Right atrium auricular region (tissue), 2 donors: ENCODE data around the gene RTL3. TPM values are rescaled to one million over a fixed set of nuclear protein-coding genes. Genes with fewer than 3 reads are reported as not detected.

ENCODE experiments used
- DNase-seq: peaks from one replicate; pipeline ENCODE4 v3.0.0-alpha.2; 2019; ENCODE audit warnings: low spot score
- H3K27ac ChIP-seq, 2 donors: fragments of 200-600 bp; sonication (generic); 1 replicate in 1 of 2; 2 replicates in 1 of 2; pipeline ENCODE4 v1.5.1; 2016 to 2019
- H3K27me3 ChIP-seq, 2 donors: fragments of 200-600 bp; sonication (generic); one replicate each; pipeline versions ENCODE4 v1.5.1 to v1.6.0; 2017 to 2019
- H3K36me3 ChIP-seq: fragments of 200-600 bp; sonication (generic); one replicate; pipeline ENCODE4 v1.5.1; 2016
- H3K4me1 ChIP-seq, 2 donors: fragments of 200-600 bp; sonication (generic); one replicate each; pipeline versions ENCODE4 v1.5.1 to v1.6.0; 2017 to 2019
- H3K4me3 ChIP-seq, 2 donors: fragments of 200-600 bp; sonication (generic); 1 replicate in 1 of 2; 2 replicates in 1 of 2; pipeline ENCODE4 v1.5.1; 2017 to 2019; ENCODE audit warnings: mild to moderate bottlenecking in 1 of 2, moderate library complexity in 1 of 2
- H3K9me3 ChIP-seq, 2 donors: fragments of 200-600 bp; sonication (generic); one replicate each; pipeline ENCODE4 v1.5.1; 2019
- total RNA-seq, 2 donors: library from RNA; depleted of rRNA; stranded (reverse); fragments of >200 nt; gene quantifications; one replicate each; pipeline ENCODE4 v1.1.0, GENCODE V29; 2016
- TF ChIP-seq, protein P1 (sequence below), 2 donors: fragments of 200-600 bp; sonication (generic); IDR thresholded peaks; one replicate each; pipeline ENCODE4 v1.5.1; 2019; ENCODE audit warnings: antibody characterized with exemption in 2 of 2

Gene RTL3
- total RNA-seq, 2 donors from 2014 or later, result 0.30 to 0.55 TPM

DNA sequence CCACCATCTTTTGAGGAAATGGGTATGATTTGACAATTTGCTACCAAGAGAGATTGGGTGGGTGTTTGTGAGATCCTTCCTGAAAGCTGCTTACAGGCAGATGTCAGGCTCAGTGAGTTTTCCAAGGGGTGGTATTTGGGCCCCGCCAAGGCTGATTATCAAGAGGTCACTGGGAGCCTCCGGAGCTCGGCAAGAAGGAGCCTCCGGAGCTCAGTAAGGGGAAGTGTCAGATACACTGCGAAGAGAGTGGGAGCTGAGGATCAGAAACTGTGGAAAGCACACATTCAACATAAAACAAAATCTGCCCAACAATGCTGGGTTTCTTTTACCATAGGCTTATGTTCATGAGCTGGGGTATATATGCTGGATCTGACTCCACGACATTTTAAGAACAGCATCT lies 714 bp downstream of the RTL3 start:
- TF ChIP-seq, protein P1, sequence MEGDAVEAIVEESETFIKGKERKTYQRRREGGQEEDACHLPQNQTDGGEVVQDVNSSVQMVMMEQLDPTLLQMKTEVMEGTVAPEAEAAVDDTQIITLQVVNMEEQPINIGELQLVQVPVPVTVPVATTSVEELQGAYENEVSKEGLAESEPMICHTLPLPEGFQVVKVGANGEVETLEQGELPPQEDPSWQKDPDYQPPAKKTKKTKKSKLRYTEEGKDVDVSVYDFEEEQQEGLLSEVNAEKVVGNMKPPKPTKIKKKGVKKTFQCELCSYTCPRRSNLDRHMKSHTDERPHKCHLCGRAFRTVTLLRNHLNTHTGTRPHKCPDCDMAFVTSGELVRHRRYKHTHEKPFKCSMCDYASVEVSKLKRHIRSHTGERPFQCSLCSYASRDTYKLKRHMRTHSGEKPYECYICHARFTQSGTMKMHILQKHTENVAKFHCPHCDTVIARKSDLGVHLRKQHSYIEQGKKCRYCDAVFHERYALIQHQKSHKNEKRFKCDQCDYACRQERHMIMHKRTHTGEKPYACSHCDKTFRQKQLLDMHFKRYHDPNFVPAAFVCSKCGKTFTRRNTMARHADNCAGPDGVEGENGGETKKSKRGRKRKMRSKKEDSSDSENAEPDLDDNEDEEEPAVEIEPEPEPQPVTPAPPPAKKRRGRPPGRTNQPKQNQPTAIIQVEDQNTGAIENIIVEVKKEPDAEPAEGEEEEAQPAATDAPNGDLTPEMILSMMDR (IDR thresholded peaks at IDR 0.05), result no peak
- Histone ChIP-seq H3K27me3 (no peaks in the 10 kb centered on the region), H3K9me3 (no peaks in the 10 kb centered on the region), H3K27ac (no peak overlapping the region), H3K4me1 (no peaks in the 10 kb centered on the region), H3K36me3 (no peaks in the 10 kb centered on the region), H3K4me3 (no peak overlapping the region)
- no peak for DNase-seq

DNA sequence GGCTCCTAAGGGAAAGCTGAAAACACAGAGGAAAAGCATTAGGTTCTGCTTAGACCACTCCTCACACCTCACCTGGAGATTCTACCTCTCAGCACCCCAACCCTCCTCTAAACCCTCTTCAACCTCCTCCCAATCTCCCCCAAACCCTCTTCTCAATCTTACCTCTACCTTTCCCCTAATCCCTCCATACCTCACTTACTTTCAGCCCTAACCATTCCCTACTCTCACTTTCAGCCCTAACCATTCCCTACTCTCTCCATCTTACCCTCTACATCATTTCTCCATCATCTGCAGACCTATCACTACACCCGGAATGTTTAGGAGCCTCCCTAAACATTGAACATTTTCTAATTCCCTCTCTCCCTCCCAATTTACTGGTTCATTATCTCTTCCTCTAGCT lies 3.5 kb downstream of the RTL3 start:
- H3K36me3 ChIP-seq, result no peaks in the 10 kb centered on the region
- TF ChIP-seq, protein P1 (IDR thresholded peaks at IDR 0.05), result no peak
- no peak for DNase-seq
- H3K9me3 ChIP-seq, result no peaks in the 10 kb centered on the region
- no peaks in the 10 kb centered on the region for H3K27me3 ChIP-seq
- no peak overlapping the region for H3K27ac ChIP-seq
- H3K4me1 ChIP-seq, result no peaks in the 10 kb centered on the region
- no peak overlapping the region for H3K4me3 ChIP-seq

DNA sequence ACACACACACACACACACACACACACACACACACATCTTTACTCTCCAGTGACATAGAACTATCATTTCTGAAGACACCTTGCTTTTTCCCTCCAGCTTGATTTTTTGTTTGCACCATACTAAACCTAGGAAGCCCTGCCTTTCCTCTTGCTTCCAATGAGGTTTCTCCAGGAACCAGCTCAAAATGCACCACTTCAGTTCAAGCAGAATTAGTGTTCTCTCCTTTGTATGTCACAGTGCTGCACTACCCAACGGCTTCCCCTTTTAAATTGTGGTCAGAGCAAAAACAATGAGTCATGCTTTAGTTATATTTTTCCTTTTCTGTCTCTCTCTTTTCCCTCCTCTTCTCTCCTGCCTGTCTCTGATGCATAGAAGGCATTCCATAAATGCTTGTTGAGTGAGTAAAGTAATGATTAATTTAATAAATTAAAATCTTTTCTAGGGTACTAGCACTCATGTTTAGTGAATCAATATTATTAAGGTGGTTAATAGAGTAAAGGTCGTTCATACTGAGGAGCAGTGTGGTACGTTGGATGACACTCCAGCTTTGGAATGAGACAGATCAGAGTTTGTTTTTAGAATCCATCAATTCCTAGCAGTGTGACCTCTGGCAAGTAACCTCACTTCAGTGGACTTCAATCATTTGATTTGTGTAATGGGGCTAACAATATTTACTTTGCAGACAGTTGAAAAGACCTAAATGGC lies 5.9 kb downstream of the RTL3 start:
- TF ChIP-seq, protein P1 (IDR thresholded peaks at IDR 0.05), result no peak
- Histone ChIP-seq H3K36me3 (no peaks in the 10 kb centered on the region), H3K4me1 (no peaks in the 10 kb centered on the region), H3K27ac (peak overlapping the region in 1 of 2 donors; percentile 29), H3K27me3 (no peaks in the 10 kb centered on the region), H3K4me3 (no peak overlapping the region), H3K9me3 (peaks cover 0 to under 1% of the 10 kb centered on the region in 2 donors)
- no peak for DNase-seq

DNA sequence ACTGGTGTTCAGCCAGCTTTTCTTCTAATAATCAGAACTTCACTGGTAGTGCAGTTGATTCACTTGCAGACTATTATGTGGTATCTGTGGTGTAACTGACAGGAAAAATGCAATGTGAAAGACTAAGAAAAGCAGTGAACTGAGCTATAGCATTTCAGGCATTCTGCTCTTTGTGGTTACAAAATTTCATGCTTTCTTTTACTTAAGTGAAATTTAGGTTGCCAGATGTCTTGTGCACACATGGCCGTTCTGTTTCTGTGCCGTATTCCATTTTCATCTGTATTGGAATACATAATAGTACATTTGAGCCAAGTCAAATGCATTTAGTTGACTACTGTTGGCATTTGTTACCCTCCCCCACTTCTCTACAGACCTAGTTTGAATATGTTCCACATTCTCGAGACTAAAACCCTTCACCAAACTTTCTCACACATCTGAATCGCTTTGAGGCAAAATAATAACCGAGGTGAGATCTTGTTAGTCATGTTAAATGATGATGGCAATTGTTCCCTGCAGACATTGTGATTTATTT lies 8.2 kb downstream of the RTL3 start:
- H3K4me3 ChIP-seq, result no peak overlapping the region

DNA sequence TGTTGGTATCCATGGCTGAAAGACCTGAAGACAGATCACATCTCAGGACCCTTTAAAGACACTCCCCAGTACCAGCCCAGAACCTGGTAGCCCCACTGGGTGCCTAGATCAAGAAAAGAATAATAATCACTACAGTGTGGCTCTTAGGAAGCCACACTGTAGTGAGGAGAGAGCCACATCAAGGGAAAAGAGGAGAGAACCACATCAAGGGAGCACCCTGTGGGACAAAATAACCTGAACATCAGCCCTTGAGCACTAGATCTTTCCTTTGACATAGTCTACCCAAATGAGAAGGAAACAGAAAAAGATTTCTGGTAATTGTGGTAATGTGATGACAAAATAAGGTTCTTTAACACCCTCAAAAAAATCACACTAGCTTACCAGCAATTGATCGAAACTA lies 15.3 kb downstream of the RTL3 start:
- H3K27ac ChIP-seq, result no peak overlapping the region
- DNase-seq, result no peak
- H3K4me1 ChIP-seq, result no peaks in the 10 kb centered on the region
- no peak overlapping the region for H3K4me3 ChIP-seq
- H3K36me3 ChIP-seq, result no peaks in the 10 kb centered on the region
- H3K27me3 ChIP-seq, result no peaks in the 10 kb centered on the region
- H3K9me3 ChIP-seq, result peaks cover 0 to 14% of the 10 kb centered on the region in 2 donors
- TF ChIP-seq, protein P1 (IDR thresholded peaks at IDR 0.05), result no peak

More for the DNA sequence above, 8.2 kb downstream of the RTL3 start:
- Histone ChIP-seq H3K27me3 (no peaks in the 10 kb centered on the region), H3K9me3 (peaks cover 0 to 7% of the 10 kb centered on the region in 2 donors), H3K27ac (no peak overlapping the region), H3K36me3 (no peaks in the 10 kb centered on the region), H3K4me1 (no peaks in the 10 kb centered on the region)
- TF ChIP-seq, protein P1 (IDR thresholded peaks at IDR 0.05), result no peak
- DNase-seq, result no peak
